ENCODE measurements around the gene PPP1R10. TPM values are rescaled to one million over a fixed set of nuclear protein-coding genes. Genes with fewer than 3 reads are reported as not detected.

The PPP1R10 gene
- total and polyA plus RNA-seq, 4 donors: 21.5 to 73.4 (median 29.5) TPM

DNA sequence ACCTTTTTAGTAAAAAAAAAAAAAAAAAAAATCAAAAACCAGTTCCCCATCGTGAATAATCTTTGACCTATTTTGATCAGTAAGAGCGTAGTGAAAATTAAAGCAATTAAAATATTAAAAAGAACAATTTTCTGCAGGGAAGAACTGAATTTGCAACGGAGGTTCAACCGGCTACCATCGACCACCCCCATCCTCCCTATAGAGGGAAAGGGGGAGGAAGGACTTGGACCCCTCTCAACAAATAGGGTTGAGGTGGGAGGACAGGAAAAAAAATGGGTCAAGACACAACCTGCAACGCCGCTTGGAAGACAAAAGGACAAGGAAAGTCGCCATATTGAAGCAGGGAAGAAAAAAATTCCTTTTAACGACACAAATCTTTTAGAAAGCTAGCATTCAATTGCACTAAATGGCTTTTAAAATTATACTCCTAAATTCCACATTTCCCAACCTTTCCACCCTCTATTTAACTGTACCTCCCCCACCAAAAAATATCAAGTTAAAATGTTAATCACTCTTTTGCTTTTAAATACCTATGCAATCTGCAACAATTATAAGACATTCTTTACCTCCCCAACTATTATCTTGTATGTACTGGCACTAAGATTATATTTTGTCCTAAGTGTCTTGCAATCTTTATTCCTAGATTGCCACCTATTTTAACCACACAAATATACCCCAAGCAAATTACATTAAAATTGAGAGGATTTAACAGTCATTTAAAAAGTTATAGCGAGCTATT lies 1.7 kb downstream of the PPP1R10 start:
- peaks cover 3 to 23% (median 12%) of the 10 kb centered on the region in 4 donors for H3K36me3 ChIP-seq (ENCODE audit: control insufficient read depth in 4 of 4, insufficient read depth in 4 of 4, low read length in 4 of 4)
- peak overlapping the region; percentile 100 for H3K9ac ChIP-seq (ENCODE audit: insufficient read depth in 1 of 2, low read length in 2 of 2)
- ATAC-seq (ENCODE audit: insufficient read depth, low FRiP score) (no peak), DNase-seq (peak; percentile 84 to 96 (median 95))
- H3K27me3 ChIP-seq (ENCODE audit: control insufficient read depth in 3 of 3, insufficient read depth in 3 of 3, low read length in 2 of 3): no peaks in the 10 kb centered on the region
- peak overlapping the region; percentile 79 for H3K4me3 ChIP-seq
- WGBS, 2 donors: 0% methylated on average over 10 of the region's 10 CpGs
- peak overlapping the region; percentile 99 to 100 for H3K27ac ChIP-seq (ENCODE audit: low read depth in 1 of 2, low read length in 1 of 2)
- H3K9me3 ChIP-seq (ENCODE audit: control insufficient read depth in 4 of 4, insufficient read depth in 3 of 4, low read length in 3 of 4): no peaks in the 10 kb centered on the region
- TF ChIP-seq, protein P1, sequence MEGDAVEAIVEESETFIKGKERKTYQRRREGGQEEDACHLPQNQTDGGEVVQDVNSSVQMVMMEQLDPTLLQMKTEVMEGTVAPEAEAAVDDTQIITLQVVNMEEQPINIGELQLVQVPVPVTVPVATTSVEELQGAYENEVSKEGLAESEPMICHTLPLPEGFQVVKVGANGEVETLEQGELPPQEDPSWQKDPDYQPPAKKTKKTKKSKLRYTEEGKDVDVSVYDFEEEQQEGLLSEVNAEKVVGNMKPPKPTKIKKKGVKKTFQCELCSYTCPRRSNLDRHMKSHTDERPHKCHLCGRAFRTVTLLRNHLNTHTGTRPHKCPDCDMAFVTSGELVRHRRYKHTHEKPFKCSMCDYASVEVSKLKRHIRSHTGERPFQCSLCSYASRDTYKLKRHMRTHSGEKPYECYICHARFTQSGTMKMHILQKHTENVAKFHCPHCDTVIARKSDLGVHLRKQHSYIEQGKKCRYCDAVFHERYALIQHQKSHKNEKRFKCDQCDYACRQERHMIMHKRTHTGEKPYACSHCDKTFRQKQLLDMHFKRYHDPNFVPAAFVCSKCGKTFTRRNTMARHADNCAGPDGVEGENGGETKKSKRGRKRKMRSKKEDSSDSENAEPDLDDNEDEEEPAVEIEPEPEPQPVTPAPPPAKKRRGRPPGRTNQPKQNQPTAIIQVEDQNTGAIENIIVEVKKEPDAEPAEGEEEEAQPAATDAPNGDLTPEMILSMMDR (IDR thresholded peaks at IDR 0.05; ENCODE audit: control extremely low read depth, extremely low read depth): no peak
- peaks cover 0 to 40% (median 20%) of the 10 kb centered on the region in 5 donors for H3K4me1 ChIP-seq (ENCODE audit: control insufficient read depth in 5 of 5, insufficient read depth in 5 of 5, low read length in 5 of 5)

GRCh38 chr6:30614843-30615218 lies 2.2 kb downstream of the PPP1R10 start:
- ATAC-seq (ENCODE audit: insufficient read depth, low FRiP score) (peak; percentile 56), DNase-seq (peak; percentile 95 to 100 (median 99))
- Histone ChIP-seq H3K4me3 (no peak overlapping the region), H3K27ac (ENCODE audit: low read depth in 1 of 2, low read length in 1 of 2) (peak overlapping the region; percentile 20 to 100), H3K4me1 (ENCODE audit: control insufficient read depth in 5 of 5, insufficient read depth in 5 of 5, low read length in 5 of 5) (peaks cover 0 to 40% (median 25%) of the 10 kb centered on the region in 5 donors), H3K36me3 (ENCODE audit: control insufficient read depth in 4 of 4, insufficient read depth in 4 of 4, low read length in 4 of 4) (peaks cover 3 to 23% (median 12%) of the 10 kb centered on the region in 4 donors), H3K9ac (ENCODE audit: insufficient read depth in 1 of 2, low read length in 2 of 2) (peak overlapping the region; percentile 100), H3K9me3 (ENCODE audit: control insufficient read depth in 4 of 4, insufficient read depth in 3 of 4, low read length in 3 of 4) (no peaks in the 10 kb centered on the region), H3K27me3 (ENCODE audit: control insufficient read depth in 3 of 3, insufficient read depth in 3 of 3, low read length in 2 of 3) (no peaks in the 10 kb centered on the region)
- TF ChIP-seq, protein P1 (IDR thresholded peaks at IDR 0.05; ENCODE audit: control extremely low read depth, extremely low read depth): no peak
- WGBS, 2 donors: 1% methylated on average over 6 of the region's 6 CpGs

GRCh38 chr6:30614044-30614842 lies 2.8 kb downstream of the PPP1R10 start:
- WGBS, 2 donors: 21 to 24% methylated on average over 8 of the region's 8 CpGs
- no peaks in the 10 kb centered on the region for H3K27me3 ChIP-seq (ENCODE audit: control insufficient read depth in 3 of 3, insufficient read depth in 3 of 3, low read length in 2 of 3)
- peak overlapping the region; percentile 17 for H3K4me3 ChIP-seq
- peaks cover 6 to 22% (median 13%) of the 10 kb centered on the region in 4 donors for H3K36me3 ChIP-seq (ENCODE audit: control insufficient read depth in 4 of 4, insufficient read depth in 4 of 4, low read length in 4 of 4)
- H3K4me1 ChIP-seq (ENCODE audit: control insufficient read depth in 5 of 5, insufficient read depth in 5 of 5, low read length in 5 of 5): peaks cover 0 to 40% (median 25%) of the 10 kb centered on the region in 5 donors
- TF ChIP-seq, protein P1 (IDR thresholded peaks at IDR 0.05; ENCODE audit: control extremely low read depth, extremely low read depth): no peak
- ATAC-seq (ENCODE audit: insufficient read depth, low FRiP score): no peak
- DNase-seq: no peak
- no peaks in the 10 kb centered on the region for H3K9me3 ChIP-seq (ENCODE audit: control insufficient read depth in 4 of 4, insufficient read depth in 3 of 4, low read length in 3 of 4)
- H3K9ac ChIP-seq (ENCODE audit: insufficient read depth in 1 of 2, low read length in 2 of 2): peak overlapping the region; percentile 26 to 100
- H3K27ac ChIP-seq (ENCODE audit: low read depth in 1 of 2, low read length in 1 of 2): peak overlapping the region; percentile 72 to 91

All from lung (tissue), 12 donors.